SK-N-SH treated with all-trans-retinoic acid at 6 μM for 48 hours (cell line): ENCODE results near the gene SLF1.

Experiments
- ARNTL ChIP-seq: fragments of 450-650 bp; formaldehyde crosslinking; IDR thresholded peaks from 2 replicates; pipeline ENCODE4 v1.5.0; 2020; ENCODE audit warnings: low read depth, mild to moderate bottlenecking, moderate library complexity, borderline replicate concordance
- PATZ1 ChIP-seq: fragments of 250-450 bp; sonication (Bioruptor Pico); IDR thresholded peaks from 2 replicates; pipeline ENCODE4 v1.8.0; 2020; ENCODE audit warnings: mild to moderate bottlenecking, moderate library complexity, borderline replicate concordance
- RARB ChIP-seq: fragments of 250-450 bp; sonication (Bioruptor Pico); IDR thresholded peaks from 2 replicates; pipeline ENCODE4 v1.8.0; 2021; ENCODE audit warnings: mild to moderate bottlenecking, moderate library complexity

DNA sequence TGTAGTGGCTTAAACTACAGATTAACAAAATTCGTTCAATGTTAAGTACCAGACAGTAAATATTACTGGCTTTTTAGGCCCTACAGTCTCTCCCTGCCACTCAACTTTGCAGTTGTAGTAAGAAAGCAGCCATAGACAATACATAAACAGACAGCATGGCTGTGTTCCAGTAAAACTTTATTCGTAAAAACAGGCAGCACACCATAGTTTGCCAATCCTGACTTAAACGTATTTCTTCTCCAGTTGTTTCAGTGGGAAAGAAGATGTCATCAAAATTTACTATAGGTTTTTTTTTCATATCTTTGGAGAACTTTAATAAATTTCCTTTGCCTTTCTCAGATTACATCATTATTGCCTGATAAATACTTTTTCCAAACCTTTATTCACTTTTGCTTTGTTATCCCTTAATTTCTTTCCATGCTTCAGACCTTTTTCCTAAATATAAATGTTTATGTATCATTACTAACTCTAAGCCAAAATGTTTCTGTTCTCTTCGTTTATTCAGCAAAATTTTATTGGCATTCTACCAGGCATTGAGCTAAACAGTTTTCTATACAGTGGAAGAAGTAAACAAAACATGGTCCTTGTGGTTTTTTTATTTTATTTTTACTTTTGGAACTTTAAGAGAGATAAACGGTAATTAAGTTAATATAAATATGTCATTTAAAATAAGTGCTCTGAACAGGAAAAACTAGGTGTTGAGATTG, 64.5 kb downstream of the SLF1 start:
- TF ChIP-seq PATZ1 (CRISPR knock-in tag) (no peak), ARNTL (no peak), RARB (no peak)
